GM21526 (cell line): Measurements from ENCODE around the gene GTF3C2.
"Not testable (repeated sequence)": the region's sequence is repeated elsewhere in the genome, so short reads cannot be mapped to it uniquely, and the experiment has no call there.

Source experiments
- ATAC-seq: cut with Tn5 transposase; IDR thresholded peaks from one replicate; pipeline ENCODE4 v1.9.1; 2021; ENCODE audit warnings: moderate library complexity; ENCODE audit not compliant: unreplicated experiment, low FRiP score

GTF3C2 gene

GRCh38 chr2:27303093-27304025 is 53.2 kb downstream of the GTF3C2 start:
- no peak for ATAC-seq

- ATAC-seq: not testable (repeated sequence)
These were observed 56.0 kb downstream of the GTF3C2 start for GRCh38 chr2:27300606-27301005.

DNA sequence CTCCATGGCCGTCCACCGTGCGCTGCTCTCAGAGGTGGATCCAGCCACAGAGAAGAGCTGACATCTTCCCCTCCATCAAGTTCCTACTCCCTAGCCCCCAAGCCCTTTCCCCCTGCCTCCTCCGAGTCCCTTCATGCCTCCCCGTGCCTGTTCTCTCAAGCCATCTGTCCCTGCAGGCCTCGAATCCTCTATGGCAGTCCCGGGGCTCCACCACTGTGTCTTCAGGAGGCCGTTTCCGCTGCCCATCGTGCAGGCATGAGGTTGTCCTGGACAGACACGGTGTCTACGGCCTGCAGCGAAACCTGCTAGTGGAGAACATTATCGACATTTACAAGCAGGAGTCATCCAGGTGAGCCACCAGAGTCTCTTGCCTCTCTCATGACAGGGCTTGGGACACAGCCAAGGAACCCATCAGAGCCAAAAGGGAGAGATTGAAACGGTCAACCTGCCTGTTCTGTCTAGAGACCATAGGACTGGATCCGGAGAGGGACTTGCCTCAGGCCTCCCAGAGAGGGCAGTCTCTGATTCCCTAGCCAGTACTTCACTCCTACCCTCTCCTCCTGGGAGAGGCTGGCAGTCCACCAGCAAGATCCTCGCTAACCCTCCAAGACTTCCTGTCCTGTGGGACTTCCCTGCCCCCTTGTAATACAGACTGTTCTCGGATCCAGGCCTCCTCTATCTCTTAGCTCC is 58.0 kb downstream of the GTF3C2 start:
- ATAC-seq: no peak

DNA sequence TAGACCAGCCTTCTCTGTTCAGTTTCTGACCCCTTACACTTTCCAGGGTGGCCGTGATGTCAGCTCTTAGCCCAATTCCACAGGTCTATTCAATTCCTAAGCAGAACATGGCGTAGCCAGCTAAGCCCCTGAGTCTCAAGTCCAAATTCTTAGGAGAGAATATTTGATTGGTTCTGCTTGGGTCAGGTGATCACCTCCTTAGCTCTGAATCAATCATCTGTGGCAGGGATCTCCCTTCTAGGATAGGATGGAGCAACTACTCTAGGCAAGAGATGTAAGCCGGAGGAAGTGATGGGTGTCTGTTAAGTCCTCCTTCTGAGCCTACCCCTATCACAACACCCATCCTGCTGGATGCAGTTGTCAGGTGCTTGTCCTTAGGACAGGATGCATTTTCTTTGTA is 59.4 kb downstream of the GTF3C2 start:
- ATAC-seq: no peak

DNA sequence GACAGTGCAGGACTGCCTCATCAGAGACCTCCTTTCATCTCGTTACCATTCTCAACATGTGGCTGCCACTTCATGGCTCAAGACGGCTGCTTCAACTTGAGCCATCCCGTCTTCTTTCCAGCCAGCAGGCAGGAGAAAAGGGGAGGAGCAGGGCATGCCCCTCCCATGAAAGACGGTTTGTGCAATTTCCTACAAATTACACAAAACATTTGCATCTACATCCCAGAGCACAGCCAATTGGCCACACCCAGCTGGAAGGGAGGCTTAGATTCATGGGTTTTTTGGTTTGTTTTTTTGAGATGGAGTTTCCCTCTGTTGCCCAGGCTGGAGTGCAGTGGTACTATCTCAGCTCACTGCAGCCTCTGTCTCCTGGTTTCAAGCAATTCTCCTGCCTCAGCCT is 60.1 kb downstream of the GTF3C2 start:
- ATAC-seq: no peak

GRCh38 chr2:27294928-27295327 is 61.6 kb downstream of the GTF3C2 start:
- no peak for ATAC-seq

DNA sequence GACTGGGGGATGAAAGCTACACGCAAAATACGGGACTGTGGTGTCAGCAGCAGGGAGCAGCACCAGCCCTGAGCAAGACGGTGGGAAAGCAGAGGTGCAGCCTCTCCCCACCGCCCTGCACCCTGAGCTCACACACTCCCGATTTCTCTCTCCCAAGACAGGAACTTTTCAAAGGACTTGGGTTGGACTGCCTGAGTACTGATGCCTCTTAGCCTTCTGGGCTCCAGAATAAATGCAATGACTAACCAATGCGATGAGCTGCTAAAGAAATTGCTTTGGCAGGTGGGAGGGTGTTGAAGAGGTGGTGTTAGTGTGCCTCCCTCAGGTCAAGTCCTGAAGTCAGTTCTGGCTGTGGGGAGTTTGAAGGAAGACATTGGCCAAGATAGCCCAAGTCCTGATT is 64.7 kb downstream of the GTF3C2 start:
- ATAC-seq: no peak

GRCh38 chr2:27290549-27290948 is 66.0 kb downstream of the GTF3C2 start:
- no peak for ATAC-seq

DNA sequence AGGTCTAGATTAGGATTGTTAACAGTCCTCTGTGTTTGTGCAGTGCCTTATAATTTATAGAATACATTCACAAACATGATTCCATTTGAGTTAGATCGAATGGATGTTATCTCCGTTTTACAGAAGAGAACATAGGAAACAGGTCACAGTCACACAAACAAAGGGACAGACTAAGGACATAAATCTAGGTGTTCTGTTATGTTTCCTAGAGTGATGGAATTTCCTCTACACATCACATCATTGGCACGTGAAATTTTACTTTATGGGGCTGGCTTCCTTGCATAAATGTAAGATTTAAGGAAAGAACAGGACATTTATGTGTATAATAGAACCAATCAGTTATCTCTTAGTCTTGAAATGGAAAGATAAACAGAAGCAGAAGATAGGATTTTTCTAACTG is 68.0 kb downstream of the GTF3C2 start:
- ATAC-seq: no peak

DNA sequence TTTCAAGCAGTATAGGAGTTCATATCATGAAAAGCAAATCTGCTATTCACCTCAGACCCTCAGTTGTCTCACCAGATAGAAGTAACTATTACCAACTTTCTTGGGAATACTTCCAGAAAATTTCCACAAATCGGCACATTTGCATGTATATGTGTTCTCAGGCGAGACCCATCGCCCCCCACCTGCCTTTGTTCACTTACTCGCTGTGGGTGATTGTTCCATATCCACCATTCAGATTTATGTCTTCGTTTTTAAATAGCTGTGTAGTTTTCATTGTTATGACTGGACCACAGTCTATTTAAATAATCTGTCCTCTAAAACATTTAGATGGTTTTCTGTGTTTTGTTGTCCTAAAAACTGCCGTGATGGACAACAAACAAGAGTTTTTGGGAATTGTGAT is 71.1 kb downstream of the GTF3C2 start:
- no peak for ATAC-seq

- ATAC-seq: no peak
These were observed 71.6 kb downstream of the GTF3C2 start for GRCh38 chr2:27284996-27285395.

GRCh38 chr2:27282892-27283291 is 73.7 kb downstream of the GTF3C2 start:
- no peak for ATAC-seq

GRCh38 chr2:27281855-27282559 is 74.6 kb downstream of the GTF3C2 start, which contains the start of gene TRIM54:
Gene TRIM54, plus strand, starts transcription at chr2:27282429. Its CDS starts 303 bp downstream, at chr2:27282732.
- ATAC-seq: no peak

DNA sequence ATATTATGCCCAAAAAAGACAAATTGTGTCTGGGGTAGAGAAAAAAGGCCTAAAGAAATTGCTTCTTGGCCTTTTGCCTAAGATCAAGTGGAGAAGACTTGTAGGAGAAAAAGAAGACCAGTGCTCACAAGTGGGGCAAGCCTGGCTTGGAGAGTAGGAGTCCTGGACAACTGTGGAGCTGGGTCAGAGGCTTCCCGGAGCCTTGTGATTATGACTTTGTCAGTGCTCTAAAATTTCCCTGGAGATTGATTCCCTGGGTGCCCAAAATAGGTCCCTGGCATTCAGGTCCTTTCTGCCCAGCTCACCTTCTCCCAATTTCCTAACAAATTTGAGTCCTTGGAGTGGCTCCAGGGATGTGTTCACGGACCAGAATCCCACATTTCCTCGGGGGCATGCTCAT is 75.1 kb downstream of the GTF3C2 start:
- ATAC-seq: no peak

DNA sequence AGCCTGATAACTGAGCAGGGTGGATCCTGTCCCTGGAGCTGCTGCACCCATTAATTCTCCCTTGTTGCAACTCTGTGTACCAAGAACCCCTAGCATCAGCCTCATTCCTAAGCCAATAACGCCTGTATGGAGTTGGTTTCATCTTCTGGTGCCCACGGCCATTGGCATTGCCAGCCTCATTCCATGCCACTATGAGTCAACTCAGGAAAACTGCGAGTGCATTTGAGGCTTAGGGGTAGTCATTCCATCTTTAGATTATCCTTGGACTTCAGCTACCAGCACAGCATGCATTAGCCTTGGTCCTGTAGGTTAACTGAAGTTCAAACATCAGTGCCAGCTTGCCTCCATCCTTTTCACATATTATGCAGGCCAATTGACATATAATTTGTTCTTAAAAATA is 75.7 kb downstream of the GTF3C2 start:
- ATAC-seq: no peak

DNA sequence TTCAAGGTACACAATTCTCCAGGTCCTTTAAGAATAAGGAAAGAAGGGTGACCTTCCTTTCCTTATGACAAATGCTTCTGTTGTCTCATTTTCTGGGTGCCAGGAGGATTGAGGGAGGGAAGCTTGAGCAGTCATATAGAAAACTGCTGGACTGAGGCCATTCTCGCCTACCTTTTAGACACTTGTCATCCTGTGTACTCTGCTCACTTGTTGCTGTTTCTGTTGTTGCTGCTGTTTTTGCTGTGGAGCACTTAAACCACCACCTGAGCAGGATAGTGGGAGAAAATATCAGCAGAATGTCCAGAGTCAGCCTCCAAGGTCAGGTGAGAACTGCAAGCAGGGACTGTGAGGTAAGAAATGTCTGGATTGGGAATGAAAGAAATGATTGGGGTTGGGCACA is 78.6 kb downstream of the GTF3C2 start:
- ATAC-seq: no peak
